ENCODE results near the gene SDHD. TPM values are rescaled to one million over a fixed set of nuclear protein-coding genes. Genes with fewer than 3 reads are reported as not detected.

SDHD gene
- total and polyA plus RNA-seq, 10 of the 15 experiments (the other 5 are each of a cell fraction or from before 2014, with no cell fraction given) = 114 to 775 (median 187) TPM

- TF ChIP-seq BCL3 (IDR thresholded peaks at IDR 0.05; ENCODE audit: borderline replicate concordance, insufficient read depth, low read depth, low read length, poor library complexity, severe bottlenecking) (peak; percentile 10), ZNF622 (IDR thresholded peaks at IDR 0.05) (no peak), TCF3 (IDR thresholded peaks at IDR 0.05; ENCODE audit: borderline replicate concordance, insufficient read depth, low read depth, low read length) (no peak), TCF12 (IDR thresholded peaks at IDR 0.05; ENCODE audit: low read depth, low read length) (0 out of 2 replicates have a peak, but pooled peaks have one; percentile 33), BRCA1 (IDR thresholded peaks at IDR 0.05; ENCODE audit: low read depth, low read length) (no peak), EED (IDR thresholded peaks at IDR 0.05; ENCODE audit: low read depth) (no peak), NFYA (IDR thresholded peaks at IDR 0.05; ENCODE audit: borderline replicate concordance, low read depth, low read length) (no peak), RELB (IDR thresholded peaks at IDR 0.05; ENCODE audit: low read depth) (peak; percentile 39; the same call in 1 of the 2 replicates), HDAC6 (IDR thresholded peaks at IDR 0.05; ENCODE audit: unreplicated experiment) (no peak), ZNF217 (IDR thresholded peaks at IDR 0.05) (peak; percentile 53; the same call in 1 of the 2 replicates), YY1 (IDR thresholded peaks at IDR 0.05; ENCODE audit: low read depth, low read length) (no peak), PAX5 (IDR thresholded peaks at IDR 0.05; ENCODE audit: borderline replicate concordance, low read depth, low read length) (no peak), MEF2A (IDR thresholded peaks at IDR 0.05; ENCODE audit: insufficient read depth, low read depth, low read length) (peak; percentile 62; the same call in 1 of the 2 replicates), ZNF24 (IDR thresholded peaks at IDR 0.05) (no peak), NKRF (conservative IDR thresholded peaks at IDR 0.05) (no peak), RELA (IDR thresholded peaks at IDR 0.05; ENCODE audit: borderline replicate concordance, partially characterized antibody) (no peak)
These were observed 36.0 kb upstream of the SDHD start (continued) for GRCh38 chr11:112050721-112051120.
